H1 (cell line): ENCODE results near the gene LAPTM4A. TPM values are rescaled to one million over a fixed set of nuclear protein-coding genes. Genes with fewer than 3 reads are reported as not detected.

ENCODE experiments used
- ASH2L ChIP-seq: fragments of 200-600, 300-600 bp; sonication (generic); IDR thresholded peaks from one replicate; pipeline ENCODE4 v1.7.1; 2017; ENCODE audit warnings: low read length
- CHD2 ChIP-seq: IDR thresholded peaks from 2 replicates; pipeline ENCODE4 v1.6.1; 2012; ENCODE audit warnings: low read length, improper control_type of control experiment
- KDM4A ChIP-seq: IDR thresholded peaks from one replicate; pipeline ENCODE4 v1.7.1; 2012; ENCODE audit warnings: low read depth, mild to moderate bottlenecking, moderate library complexity, low read length, inconsistent platforms; ENCODE audit not compliant: severe bottlenecking
- RBBP5 ChIP-seq: IDR thresholded peaks from 2 replicates; pipeline ENCODE4 v1.7.1; 2012; ENCODE audit warnings: low read depth, mild to moderate bottlenecking, inconsistent platforms, low read length, moderate library complexity, borderline replicate concordance
- RNF2 ChIP-seq: fragments of 200-900, 300-1000 bp; sonication (generic); IDR thresholded peaks from 2 replicates; pipeline ENCODE4 v1.7.1; 2016; ENCODE audit warnings: borderline replicate concordance, low read depth, mild to moderate bottlenecking, antibody characterized with exemption, low read length; ENCODE audit not compliant: poor library complexity, severe bottlenecking; ENCODE audit errors: missing control alignments
- SRF ChIP-seq: IDR thresholded peaks from 2 replicates; pipeline ENCODE4 v1.6.1; 2011; ENCODE audit warnings: mild to moderate bottlenecking, low read depth, low read length, moderate library complexity
- polyA plus RNA-seq, 7 experiments: library from polyadenylated mRNA; depleted of rRNA in 3 of 7; stranded (reverse) in 5 of 7; unstranded in 2 of 7; fragments of >200 nt in 5 of 7; fragments of 200-250 nt in 2 of 7; gene quantifications; 1 replicate in 5 of 7; 2 replicates in 1 of 7; 4 replicates in 1 of 7; pipeline versions ENCODE4 v1.2.1 to v1.2.3, GENCODE V29; 2011 to 2013; ENCODE audit warnings: missing spikeins in 2 of 7, mixed read lengths in 2 of 7
- total RNA-seq: library from RNA; stranded (reverse); fragmentation: NEBNext Ultra II Directional; extraction: Animal tissue kit (Norgen Biotek cat#: 25700); gene quantifications from 2 replicates; pipeline ENCODE4 v1.2.1, GENCODE V29; 2021

The LAPTM4A gene
- total and polyA plus RNA-seq, 2 of the 8 experiments (the other 6 are each of a cell fraction or from before 2014, with no cell fraction given) = 193 to 419 TPM

GRCh38 chr2:20099780-20100179 is 48.4 kb upstream of the LAPTM4A start (continued):
- TF ChIP-seq KDM4A = no peak
- no peak for TF ChIP-seq RBBP5
- TF ChIP-seq ASH2L = no peak
- no peak for TF ChIP-seq CHD2
- no peak for TF ChIP-seq SRF
- TF ChIP-seq RNF2 = no peak
